PC-3 (cell line): ENCODE data around the gene PSME4.

ENCODE experiments used
- CTCF ChIP-seq: fragments of 300-600 bp; sonication (generic); conservative IDR thresholded peaks from 2 replicates; pipeline ENCODE4 v1.5.1; 2017; ENCODE audit warnings: antibody characterized with exemption, low read depth, mild to moderate bottlenecking, low read length
- EZH2 ChIP-seq: fragments of 300-600 bp; sonication (generic); IDR thresholded peaks from one replicate; pipeline ENCODE4 v1.6.1; 2017; ENCODE audit warnings: antibody characterized with exemption, mild to moderate bottlenecking, low read length; ENCODE audit not compliant: unreplicated experiment

GRCh38 chr2:53828331-53828730 lies 142.5 kb downstream of the PSME4 start:
- TF ChIP-seq CTCF (no peak), EZH2 (no peak)
